HS-27A (cell line): ENCODE data around the gene FLNB.
A peak's percentile ranks its signal among the peaks of the same experiment; 100 is the strongest.

Source experiments
- DNase-seq: peaks from one replicate; pipeline ENCODE4 v3.0.0-alpha.2; 2012; ENCODE audit warnings: low read depth, missing footprints

FLNB gene

DNA sequence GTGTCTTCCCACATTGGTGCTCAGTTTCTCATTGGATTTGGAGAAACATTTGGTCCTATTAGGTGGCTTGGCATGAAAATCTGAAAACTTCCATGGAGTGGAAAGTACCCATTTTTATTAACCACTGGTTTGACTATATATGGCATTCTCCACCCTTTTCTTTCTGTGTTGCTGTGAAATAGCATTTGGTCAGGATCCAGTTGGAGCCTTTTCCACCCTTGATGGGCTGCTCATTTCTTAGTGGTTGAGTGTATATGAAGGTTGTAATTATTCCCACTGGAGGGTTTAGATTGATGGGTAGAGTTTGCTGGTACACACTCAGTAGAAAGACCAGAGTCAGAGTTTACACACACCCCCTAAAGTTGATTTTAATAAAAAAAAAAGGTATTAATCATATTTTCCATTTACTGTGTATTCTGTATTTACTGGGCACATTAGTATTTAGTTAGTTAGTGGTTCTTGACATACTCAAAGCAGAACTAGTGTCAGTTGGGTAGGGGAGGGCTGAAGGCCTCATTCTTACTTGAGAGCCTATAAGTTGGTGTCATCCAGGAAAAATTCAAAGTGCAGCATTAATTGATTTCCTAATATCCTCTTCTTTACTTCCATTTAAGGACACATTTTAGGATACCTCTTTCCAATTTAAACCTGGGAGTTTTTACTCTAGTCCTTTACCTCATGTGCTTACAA, 69.5 kb downstream of the FLNB start:
- no peak for DNase-seq

DNA sequence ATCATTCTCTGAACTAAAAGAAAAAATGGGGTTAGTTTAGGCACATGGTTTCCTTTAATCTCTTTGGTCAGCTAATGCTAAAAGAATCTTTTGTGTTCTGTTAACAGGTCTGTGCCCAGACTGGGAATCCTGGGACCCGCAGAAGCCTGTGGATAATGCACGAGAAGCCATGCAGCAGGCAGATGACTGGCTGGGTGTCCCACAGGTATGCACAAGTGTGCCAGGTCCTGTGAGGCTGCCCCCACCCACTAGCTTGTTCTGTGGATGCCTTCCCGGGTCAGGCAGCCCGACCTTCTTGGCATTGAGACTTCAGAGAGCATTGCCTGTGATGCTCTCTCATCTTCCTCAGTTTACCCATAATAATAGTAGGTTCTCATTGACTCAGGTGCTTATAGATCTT, 70.4 kb downstream of the FLNB start:
- DNase-seq = no peak

DNA sequence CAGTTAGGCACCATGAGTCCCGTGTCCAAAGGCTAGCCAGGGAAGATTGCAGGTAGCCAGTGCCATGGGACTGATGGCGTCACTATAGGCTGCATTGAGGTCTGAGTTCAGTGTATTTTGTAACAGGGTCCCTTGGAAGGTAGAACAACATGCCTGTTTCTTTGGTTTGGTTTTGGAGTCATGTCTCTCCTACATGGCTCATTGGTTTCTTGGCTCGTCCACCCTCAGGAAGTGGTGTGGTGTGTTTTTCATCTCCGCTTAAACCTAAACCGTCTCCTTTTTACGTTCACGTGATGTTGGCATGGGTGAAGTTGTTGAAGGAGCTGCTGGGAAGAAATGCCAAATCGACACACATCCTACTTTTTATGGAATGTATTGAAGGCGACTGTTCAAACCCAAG, 71.6 kb downstream of the FLNB start:
- DNase-seq = no peak

DNA sequence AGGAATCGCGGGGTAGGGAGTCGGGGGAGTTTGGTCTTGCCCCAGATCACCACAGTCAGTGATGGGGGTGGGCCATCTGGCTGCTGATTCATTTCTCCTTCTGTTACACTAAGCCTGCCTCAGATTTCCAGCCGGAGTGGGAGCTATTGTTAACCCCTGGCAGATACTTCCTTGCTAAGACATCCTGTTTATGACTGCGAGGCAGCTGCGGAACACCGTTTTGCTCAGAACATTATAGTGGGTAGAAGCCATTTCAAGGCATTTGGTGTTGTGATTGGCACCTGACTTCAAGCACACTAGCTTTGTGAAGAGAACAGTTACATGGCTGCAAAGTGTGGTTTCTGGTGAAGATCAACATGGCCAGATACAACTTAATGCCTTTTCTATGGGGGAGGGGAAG, 73.8 kb downstream of the FLNB start:
- DNase-seq = no peak

DNA sequence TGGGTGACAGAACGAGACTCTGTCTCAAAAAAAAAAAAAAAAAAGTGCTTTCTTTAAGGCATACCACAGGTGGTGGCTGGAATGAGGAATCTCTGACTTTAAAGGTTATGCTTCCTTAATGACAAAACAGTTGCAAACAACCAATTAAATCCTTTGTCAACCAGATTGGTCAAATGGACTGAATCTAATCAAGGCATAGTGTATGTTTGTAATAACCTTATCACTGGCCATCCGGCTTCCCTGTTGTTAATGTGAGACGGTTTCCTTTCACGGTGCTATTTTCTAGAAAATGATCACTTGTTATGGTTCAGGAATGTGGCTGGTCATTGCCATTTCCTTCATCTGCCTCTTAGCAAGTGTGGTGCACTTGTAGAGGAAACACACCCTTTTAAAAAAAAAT, 75.9 kb downstream of the FLNB start:
- DNase-seq = no peak

DNA sequence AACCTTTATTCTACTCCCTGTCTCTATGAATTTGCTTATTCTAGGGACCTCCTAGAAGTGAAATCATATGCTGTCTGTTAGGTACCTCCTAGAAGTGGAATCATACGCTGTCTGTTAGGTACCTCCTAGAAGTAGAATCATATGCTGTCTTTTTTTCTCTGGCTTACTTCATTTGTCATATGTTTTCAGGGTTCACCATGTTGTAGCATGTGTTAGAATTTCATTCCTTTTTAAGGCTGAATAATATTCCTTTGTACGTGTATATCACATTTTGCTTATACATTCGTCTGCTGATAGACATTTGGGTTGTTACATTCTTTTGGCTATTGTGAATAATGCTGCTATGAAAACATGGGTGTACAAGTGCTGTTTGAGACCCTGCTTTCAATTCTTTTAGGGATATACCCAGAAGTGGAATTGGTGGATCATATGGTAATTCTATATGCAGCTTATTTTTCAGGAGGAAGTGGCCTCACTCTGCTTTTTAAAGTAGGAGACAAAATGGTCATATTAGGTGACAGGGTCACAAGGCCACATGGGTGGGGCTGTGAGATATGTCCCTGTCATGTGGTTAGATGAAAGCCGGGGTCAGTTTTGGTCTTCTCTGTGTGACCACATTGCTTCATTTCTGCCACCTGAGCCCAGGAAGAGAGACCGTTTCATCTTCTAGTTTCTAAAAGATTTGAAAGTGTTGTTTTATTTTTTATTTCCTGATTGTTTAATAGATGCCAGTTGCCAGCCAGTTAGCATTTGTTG, 76.7 kb downstream of the FLNB start:
- DNase-seq = no peak

DNA sequence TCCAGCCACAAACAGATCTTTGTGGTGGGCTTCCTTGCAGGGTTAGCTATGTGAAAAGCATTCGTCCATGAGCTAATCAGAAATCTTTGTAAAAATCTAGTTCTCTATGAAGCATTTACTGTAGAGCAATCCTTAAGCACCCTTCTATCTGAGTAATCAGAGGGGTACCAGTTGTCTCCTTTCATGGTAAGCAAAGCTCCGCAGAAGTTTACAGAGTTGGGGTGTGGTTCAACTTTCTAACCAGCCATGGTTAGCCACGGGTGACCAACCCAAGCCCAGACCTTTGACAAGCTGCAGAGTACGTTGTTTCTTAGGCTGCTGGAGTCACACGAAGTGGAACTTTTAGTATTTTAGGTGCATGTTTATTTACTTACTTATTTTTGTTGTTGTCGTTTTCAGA, 77.4 kb downstream of the FLNB start:
- DNase-seq = no peak

DNA sequence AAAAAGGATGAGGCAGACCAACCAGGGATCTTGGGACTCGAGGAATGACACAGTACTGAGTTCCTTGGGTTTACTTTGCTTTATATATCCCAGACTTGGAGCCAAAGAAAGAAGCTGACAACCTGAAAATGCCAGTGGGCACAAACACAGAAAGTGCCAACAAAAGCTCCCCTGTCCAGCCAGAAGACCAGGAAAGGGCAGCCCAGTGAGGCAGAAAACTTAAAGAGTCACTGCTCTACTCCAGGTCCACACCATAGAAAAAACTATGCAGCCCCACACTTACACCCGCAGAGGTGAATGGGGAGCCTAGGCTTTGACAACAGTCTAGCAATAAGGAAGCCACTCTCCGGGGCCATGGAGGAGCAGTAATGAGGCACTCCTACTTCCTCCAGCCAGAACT, 80.3 kb downstream of the FLNB start:
- DNase-seq = no peak

DNA sequence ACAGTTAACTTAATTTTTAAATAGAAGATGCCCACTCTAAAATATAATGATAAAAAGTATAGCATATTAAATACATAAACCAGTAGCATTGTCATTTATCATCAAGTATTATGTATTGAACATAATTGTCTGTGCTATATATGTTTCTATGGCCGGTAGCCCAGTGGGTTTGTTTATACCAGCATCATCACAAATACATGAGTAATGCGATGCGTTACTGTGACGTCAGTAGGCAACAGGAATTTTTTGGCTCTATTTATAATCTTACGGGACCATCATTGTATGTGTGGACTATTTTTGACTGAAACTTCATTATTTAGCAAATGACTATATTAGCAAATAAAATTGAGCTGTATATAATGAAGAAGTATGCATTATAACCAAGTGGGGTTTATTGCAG, 82.1 kb downstream of the FLNB start:
- no peak for DNase-seq

DNA sequence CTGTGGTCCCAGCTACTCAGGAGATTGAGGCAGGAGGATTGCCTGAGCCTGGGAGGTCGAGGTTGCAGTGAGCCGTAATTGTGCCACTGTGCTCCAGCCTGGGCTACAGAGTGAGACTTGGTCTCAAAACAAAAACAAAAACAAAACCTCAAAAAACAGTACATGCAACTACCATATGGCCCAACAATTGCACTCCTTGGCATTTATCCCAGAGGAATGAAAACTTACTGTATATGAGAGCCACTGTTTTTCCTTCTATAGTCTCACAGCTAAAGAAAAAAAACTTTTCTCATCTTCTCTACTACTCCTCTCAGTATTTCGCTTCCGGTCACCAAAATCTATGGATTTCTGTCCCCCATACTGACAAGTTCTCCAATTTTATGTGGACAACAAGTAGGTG, 84.3 kb downstream of the FLNB start:
- no peak for DNase-seq

DNA sequence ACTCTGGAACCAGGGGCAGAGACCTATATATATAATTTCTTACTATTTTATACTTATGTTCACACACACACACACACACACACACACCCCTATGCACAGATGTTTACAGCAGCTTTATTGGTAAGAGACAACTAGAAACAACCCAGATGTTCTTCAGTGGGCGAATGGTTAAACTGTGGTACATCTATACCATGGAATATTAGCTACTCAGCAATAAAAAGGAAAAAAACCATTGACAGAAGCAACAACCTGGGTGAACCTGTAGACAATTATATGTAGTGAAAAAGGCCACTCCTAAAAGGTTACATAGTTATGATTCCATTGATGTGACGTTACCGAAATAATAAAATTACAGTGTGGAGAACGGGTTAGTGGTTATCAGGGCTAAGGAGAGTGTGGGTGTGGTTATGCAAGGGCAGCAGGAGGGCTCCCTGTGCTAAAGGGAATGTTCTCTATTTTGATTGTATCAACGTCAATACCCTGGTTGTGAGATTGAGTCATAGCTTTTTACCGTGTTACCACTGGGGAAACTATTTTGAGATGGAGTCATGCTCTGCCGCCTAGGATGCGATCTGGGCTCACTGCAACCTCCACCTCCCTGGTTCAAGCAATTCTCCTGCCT, 85.5 kb downstream of the FLNB start:
- peak; percentile 61 for DNase-seq

DNA sequence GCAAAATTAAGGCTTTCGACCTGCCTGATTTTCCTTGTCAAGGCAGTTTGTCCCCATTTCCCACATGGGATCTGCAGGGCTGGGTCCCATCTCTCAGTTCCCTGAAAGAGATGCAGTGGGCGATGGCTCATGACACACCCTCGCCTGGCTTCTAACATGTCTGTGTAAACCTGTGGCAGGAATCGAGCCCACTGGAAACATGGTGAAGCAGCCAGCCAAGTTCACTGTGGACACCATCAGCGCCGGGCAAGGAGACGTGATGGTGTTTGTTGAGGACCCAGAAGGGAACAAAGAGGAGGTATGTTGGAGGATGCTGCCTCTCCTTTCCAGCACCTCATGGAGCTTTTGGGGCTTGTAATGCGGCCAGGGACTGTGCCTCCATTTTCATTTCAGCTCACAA, 86.4 kb downstream of the FLNB start:
- DNase-seq = no peak

DNA sequence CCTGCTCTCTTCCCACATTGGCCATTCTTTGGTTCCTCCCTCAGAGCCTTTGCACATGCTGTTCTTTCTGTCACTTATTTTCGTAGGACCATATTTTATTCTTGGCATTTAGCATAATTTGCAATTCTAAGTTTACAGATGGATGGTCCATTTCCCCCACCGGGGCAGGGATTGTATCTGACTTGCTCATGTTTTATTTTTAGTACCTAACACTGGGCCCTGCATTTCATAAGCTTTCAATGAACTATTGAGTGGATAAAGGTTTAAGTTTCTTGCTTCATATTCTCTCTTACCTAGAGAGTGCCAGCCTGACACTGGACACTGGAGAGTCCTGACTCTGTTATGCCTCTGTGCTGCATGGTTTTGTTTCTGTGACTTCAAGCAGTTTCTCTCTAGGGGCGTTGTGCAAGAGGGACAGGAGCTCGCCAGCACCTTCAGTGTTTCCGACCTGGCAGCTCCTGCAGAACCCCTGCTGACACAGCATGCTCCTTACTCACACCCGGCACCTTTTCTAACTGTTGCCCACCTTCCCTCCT, 87.4 kb downstream of the FLNB start:
- DNase-seq = no peak

DNA sequence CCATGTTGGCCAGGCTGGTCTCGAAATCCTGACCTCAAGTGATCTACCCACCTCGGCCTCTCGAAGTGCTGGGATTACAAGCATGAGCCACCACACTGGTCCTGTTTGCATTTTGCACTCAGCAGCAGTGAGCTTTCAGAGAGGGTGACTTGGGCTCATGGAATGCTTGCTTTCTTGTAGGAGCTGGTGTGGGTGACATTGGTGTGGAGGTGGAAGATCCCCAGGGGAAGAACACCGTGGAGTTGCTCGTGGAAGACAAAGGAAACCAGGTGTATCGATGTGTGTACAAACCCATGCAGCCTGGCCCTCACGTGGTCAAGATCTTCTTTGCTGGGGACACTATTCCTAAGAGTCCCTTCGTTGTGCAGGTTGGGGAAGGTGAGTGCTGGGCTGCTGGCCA, 90.3 kb downstream of the FLNB start:
- DNase-seq = no peak

DNA sequence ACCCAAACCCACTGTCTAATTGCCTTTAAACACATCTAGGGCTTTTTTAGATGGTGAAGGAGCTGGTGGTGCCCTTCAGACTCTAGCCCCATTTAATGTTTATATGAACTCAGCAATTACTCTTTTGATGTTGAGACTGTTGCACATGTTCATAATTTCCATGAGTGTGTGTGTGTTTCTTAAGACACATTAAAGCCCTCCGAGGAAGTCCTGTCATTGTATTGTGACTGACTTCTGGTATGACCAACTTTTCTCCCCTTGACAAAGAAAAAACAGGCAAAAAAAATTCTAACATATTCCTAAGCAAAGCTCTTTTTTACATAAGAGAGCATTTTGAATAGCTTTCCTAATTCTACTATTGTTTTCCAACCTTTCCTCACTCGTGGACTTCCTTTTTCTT, 91.6 kb downstream of the FLNB start:
- DNase-seq = no peak

DNA sequence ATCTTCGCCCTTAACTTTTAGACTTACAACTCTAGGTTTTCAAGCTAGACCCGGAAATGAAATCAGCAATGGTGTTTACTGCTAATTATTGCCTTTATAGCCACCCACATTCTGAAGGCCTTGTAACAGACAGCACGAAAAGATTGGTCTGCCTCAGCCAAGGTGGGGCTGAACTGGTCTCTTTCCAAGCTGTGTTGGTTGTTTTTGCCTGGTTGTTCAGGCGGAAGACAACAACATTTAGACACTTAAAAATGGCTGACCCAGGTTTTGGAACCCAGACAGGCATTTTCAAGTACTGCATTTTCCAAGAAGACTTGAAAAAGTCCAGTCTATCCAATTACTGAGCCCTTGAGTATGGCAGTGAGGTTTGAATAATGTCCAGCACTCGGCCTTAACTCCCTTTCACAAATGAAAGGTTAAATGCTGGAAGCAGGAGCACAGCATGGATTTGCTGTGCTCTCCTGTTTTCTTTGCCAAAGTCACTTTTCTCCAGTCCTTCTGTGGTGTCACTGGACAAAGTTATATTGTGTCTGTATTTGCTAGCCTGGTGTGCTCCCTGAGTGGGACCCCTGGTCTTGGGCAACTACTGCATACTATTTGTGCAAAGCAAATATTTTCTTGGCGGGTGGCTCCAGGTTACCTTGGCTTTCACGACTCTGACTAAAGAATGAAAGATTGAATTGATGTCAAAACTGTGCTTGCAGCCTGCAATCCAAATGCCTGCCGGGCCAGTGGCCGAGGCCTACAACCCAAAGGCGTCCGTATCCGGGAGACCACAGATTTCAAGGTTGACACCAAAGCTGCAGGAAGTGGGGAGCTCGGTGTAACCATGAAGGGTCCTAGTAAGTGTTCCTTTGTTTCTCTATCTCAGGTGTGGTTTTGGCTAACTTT, 93.5 kb downstream of the FLNB start:
- DNase-seq = no peak

DNA sequence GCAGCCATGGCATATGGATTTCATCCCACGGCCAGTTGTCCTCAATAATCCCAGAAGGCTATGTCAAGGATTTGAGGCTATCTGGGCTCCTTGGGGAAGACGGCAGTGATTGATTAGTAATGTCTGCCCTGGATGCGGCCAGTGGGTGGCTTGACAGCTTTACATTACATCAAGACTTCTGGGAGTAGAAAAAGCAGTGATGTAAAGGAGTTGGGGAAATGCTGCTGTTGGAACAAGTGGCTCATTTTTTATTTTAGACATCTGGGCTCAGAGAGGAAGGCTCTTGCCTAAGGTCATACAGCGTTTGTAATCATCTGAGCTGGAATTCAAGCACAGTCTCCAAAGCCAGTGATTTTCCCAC, 94.1 kb downstream of the FLNB start:
- DNase-seq = no peak

DNA sequence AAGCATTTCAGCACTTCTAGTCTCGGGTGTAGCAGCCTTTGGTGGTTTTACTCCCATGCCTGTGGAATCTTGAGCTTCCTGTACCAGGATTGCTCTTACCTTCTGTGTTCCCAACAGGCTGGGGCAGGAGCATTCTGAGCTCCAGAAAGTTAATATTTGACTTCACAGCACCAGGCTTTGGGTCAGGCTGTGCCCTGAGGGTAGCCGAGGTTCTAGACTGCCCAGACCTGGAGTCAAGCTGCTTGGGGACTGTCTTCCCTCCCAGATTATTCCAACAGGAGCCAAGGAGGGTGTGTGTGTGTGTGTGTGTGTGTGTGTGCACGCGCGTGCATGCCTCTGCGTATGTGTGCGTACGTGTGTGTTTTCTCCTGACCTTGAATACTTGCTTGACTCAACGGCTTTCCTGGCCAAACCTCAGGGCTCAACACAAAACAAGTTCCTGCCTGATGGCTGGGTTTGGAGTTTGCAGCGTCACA, 94.8 kb downstream of the FLNB start:
- DNase-seq = no peak

DNA sequence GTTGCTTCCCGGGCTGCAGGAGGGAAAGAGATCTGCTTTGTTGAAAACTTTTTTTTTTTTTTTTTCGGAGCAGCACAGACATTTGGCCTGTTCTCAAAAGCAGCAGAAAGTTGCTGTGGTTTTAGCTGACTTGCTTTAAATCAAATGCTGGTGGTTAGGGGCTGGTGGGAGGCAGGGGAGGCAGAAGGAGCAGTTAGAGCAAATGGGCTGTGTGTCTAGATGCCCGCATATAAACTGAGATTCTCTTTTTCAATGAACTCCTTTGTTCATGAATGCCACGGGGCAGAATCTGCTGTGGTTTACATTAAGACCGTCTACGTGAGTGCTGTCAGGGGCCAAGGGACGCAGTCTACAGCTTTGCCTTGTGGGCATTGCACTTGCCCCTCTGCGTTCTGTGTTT, 95.9 kb downstream of the FLNB start:
- no peak for DNase-seq

DNA sequence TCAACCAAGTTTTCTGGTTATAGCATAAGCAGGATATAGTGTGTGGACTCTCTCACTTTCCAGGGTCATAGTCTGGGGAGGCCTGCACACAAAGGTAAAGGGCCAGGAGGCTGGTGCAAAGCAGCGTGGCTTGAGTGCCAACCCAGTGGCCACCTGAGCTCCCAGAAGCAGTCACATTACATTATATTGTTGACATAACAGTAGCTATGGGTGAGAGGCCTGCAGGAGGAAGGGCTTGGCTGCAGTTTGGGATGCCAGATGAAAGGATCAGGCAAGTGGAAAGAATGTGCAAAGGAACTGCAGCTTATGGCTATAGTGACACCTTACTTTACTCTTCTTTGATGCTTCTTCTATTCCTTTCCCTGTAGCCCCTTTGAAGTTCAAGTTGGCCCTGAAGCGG, 96.5 kb downstream of the FLNB start:
- DNase-seq = no peak

DNA sequence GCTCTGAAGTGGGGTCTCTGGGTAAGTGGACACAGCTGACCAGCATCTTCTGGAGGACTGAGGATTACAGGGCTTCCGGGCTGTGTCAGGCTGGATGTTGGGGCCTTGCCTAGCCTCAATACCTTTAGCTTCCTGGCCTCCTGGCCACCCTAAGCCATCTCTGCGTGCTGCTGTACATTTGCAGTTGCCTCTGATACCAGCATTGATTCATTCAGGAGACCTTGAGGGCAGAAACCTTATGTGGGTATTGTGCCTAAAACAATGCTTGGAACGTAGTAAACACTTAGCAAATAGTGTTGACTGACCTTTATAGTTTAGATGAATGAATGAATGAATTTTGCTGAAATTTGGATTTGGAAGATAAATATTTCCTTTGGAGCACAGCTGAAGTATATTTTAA, 97.0 kb downstream of the FLNB start:
- DNase-seq = no peak

DNA sequence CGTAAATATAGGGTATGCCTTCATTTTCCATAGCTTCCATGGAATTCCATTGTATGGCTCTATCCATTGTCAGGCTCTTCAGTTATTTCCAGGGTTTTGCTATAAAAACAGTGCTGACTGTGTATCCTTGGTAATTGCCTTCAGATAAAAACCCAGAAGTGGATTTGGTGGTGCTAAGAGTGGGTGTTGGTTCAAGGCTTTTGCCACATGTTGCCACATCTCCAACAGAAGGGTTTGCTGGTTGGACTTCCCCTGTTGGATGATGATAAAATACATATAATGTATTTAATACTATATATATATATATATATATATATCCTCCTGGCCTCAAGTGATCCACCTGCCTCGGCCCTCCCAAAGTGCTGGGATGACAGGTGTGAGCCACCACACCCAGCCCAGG, 97.8 kb downstream of the FLNB start:
- DNase-seq = no peak
